Epithelial cell of esophagus (primary cell): Measurements from ENCODE around the gene TCERG1.

Experiments used
- DNase-seq: peaks from one replicate; pipeline ENCODE4 v3.0.0; 2010; ENCODE audit warnings: low read depth
- H3K4me3 ChIP-seq: 2 replicates; pipeline ENCODE4 v1.5.1; 2011; ENCODE audit warnings: mild to moderate bottlenecking, low read length, control low read depth
- CTCF ChIP-seq: IDR thresholded peaks from 2 replicates; pipeline ENCODE4 v1.5.1; 2011; ENCODE audit warnings: low read depth, mild to moderate bottlenecking, low read length, control low read depth, inconsistent platforms; ENCODE audit not compliant: insufficient read depth; ENCODE audit errors: missing control alignments

TCERG1 gene

GRCh38 chr5:146409054-146409671 lies 38.0 kb upstream of the TCERG1 start:
- DNase-seq = peak; percentile 86
- no peak for TF ChIP-seq CTCF
- H3K4me3 ChIP-seq = no peak overlapping the region

GRCh38 chr5:146410272-146410671 lies 36.9 kb upstream of the TCERG1 start:
- no peak overlapping the region for H3K4me3 ChIP-seq
- no peak for DNase-seq
- TF ChIP-seq CTCF = no peak

GRCh38 chr5:146419696-146420095 lies 27.4 kb upstream of the TCERG1 start:
- TF ChIP-seq CTCF = no peak

GRCh38 chr5:146425023-146425422 lies 22.1 kb upstream of the TCERG1 start:
- H3K4me3 ChIP-seq = no peak overlapping the region
- no peak for TF ChIP-seq CTCF
- DNase-seq = no peak

More at GRCh38 chr5:146419696-146420095, 27.4 kb upstream of the TCERG1 start:
- H3K4me3 ChIP-seq = no peak overlapping the region
- no peak for DNase-seq

- no peak for DNase-seq
- TF ChIP-seq CTCF = no peak
These were observed 20.8 kb upstream of the TCERG1 start for GRCh38 chr5:146426305-146426704.

GRCh38 chr5:146426853-146427618 lies 20.1 kb upstream of the TCERG1 start:
- peak; percentile 57 for TF ChIP-seq CTCF
- DNase-seq = peak; percentile 50
- H3K4me3 ChIP-seq = no peak overlapping the region

More at GRCh38 chr5:146426305-146426704, 20.8 kb upstream of the TCERG1 start:
- no peak overlapping the region for H3K4me3 ChIP-seq
